Stimulated activated CD4-positive, alpha-beta T cell treated with anti-CD3 and anti-CD28 coated beads, Interleukin-4, amount 100 ng/mL, for 1 hour (primary cell): ENCODE data around the gene TP53AIP1.

Source experiments
- DNase-seq: peaks from one replicate; pipeline ENCODE4 v3.0.0-alpha.2; 2020

The TP53AIP1 gene

GRCh38 chr11:128888034-128888985 lies 54.4 kb downstream of the TP53AIP1 start:
- DNase-seq, result no peak

- DNase-seq, result no peak
Measured at GRCh38 chr11:128886406-128887124, 56.1 kb downstream of the TP53AIP1 start.
